Caco-2 (cell line): ENCODE measurements around the gene FBLN7. TPM values are rescaled to one million over a fixed set of nuclear protein-coding genes. Genes with fewer than 3 reads are reported as not detected.

Experiments used
- BruUV-seq: library from RNA; stranded (reverse); fragments of 400-500 nt; replicated peaks from 2 replicates; lab custom pipeline; 2021; lab: Mats Ljungman, UMichigan
- CTCF ChIA-PET: fragments of 300-600 bp; sonication (Branson Sonifier 250); formaldehyde crosslinking; loops from one replicate; lab custom pipeline; 2022; ENCODE audit warnings: antibody characterized with exemption; lab: Charles Lee
- POLR2A ChIA-PET: fragments of 300-600 bp; sonication (Branson Sonifier 250); formaldehyde crosslinking; loops from one replicate; lab custom pipeline; 2022; ENCODE audit warnings: antibody characterized with exemption; lab: Charles Lee
- DNase-seq, 2 experiments: peaks; one replicate each; pipeline versions ENCODE4 v3.0.0 to v3.0.0-alpha.2; 2020 to 2022
- H3K27me3 ChIP-seq: replicated peaks from 2 replicates; pipeline ENCODE4 v1.6.0; 2011; ENCODE audit warnings: low read length; ENCODE audit not compliant: control insufficient read depth, insufficient read depth
- H3K36me3 ChIP-seq: 2 replicates; pipeline ENCODE4 v1.5.1; 2011; ENCODE audit warnings: low read length; ENCODE audit not compliant: control insufficient read depth, insufficient read depth
- H3K4me1 ChIP-seq: fragments of 250-450 bp; sonication (Bioruptor Pico); 2 replicates; pipeline ENCODE4 v1.5.1; 2020; ENCODE audit warnings: mild to moderate bottlenecking
- H3K4me3 ChIP-seq: 2 replicates; pipeline ENCODE4 v1.5.1; 2011; ENCODE audit warnings: low read depth, mild to moderate bottlenecking, control low read depth, low read length
- H3K9me3 ChIP-seq: fragments of 250-450 bp; sonication (Bioruptor Pico); 2 replicates; pipeline ENCODE4 v1.5.1; 2020; ENCODE audit warnings: mild to moderate bottlenecking, moderate library complexity
- H3K27ac Mint-ChIP-seq: one replicate; pipeline ENCODE4 v1.8.0; 2022; ENCODE audit warnings: mixed read lengths; ENCODE audit not compliant: unreplicated experiment
- H3K27me3 Mint-ChIP-seq: one replicate; pipeline ENCODE4 v1.8.0; 2022; ENCODE audit warnings: mixed read lengths; ENCODE audit not compliant: insufficient read depth, unreplicated experiment
- H3K36me3 Mint-ChIP-seq: one replicate; pipeline ENCODE4 v1.8.0; 2022; ENCODE audit warnings: mild to moderate bottlenecking, mixed read lengths; ENCODE audit not compliant: insufficient read depth, unreplicated experiment
- H3K4me1 Mint-ChIP-seq: one replicate; pipeline ENCODE4 v1.8.0; 2022; ENCODE audit warnings: low read depth, mixed read lengths; ENCODE audit not compliant: unreplicated experiment
- H3K4me3 Mint-ChIP-seq: one replicate; pipeline ENCODE4 v1.8.0; 2022; ENCODE audit warnings: mild to moderate bottlenecking, moderate library complexity, mixed read lengths; ENCODE audit not compliant: unreplicated experiment
- H3K9me3 Mint-ChIP-seq: one replicate; pipeline ENCODE4 v1.8.0; 2022; ENCODE audit warnings: mixed read lengths; ENCODE audit not compliant: unreplicated experiment
- intact Hi-C: fragments of 100-400 bp; cut with micrococcal nuclease; formaldehyde crosslinking; loops from one replicate; pipeline ENCODE4 v1.10.0; 2022; ENCODE audit not compliant: unreplicated experiment
- total RNA-seq: library from RNA; stranded (reverse); gene quantifications from 2 replicates; pipeline ENCODE4 v1.2.3, GENCODE V29; 2022
- TF ChIP-seq, protein P1 (sequence below), 2 experiments: fragments of 200-600 bp in 1 of 2; IDR thresholded peaks; 1 replicate in 1 of 2; 2 replicates in 1 of 2; pipeline versions ENCODE4 v1.5.1 to v1.8.0; 2011 to 2022; ENCODE audit warnings: antibody characterized with exemption in 1 of 2, control low read depth in 1 of 2, inconsistent platforms in 1 of 2, low read depth in 1 of 2, low read length in 1 of 2, mild to moderate bottlenecking in 1 of 2, moderate library complexity in 1 of 2; ENCODE audit not compliant: insufficient read depth in 1 of 2, severe bottlenecking in 1 of 2, unreplicated experiment in 1 of 2

Gene FBLN7
- total RNA-seq, 1 experiment from 2014 or later: 0.59 TPM

DNA sequence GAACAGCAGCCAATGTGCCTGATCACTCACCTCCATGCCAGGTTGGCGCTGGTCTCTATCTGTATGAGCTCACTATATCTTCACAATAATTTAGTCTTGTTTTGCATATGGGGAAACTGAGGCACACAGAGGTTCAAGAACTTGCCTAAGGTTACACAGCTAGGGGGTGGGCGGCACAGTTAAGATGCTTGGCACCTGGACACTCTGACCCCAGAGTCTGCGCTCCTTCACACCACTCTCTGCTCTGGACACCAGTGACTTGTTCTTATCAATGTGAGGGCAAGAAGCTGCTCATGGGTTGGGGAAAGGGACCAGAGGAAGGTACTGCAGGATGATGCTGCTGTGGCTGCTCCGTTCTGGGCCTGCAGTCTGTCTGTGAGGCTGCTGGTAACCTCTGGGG, 27.1 kb downstream of the FBLN7 start:
- DNase-seq: no peak
- Histone ChIP-seq H3K4me1 (no peaks in the 10 kb centered on the region; the same call in 1 of the 2 replicates), H3K9me3 (no peaks in the 10 kb centered on the region), H3K4me3 (no peak overlapping the region), H3K36me3 (no peaks in the 10 kb centered on the region), H3K27me3 (no peaks in the 10 kb centered on the region)
- no TSS peak for BruUV-seq
- no peak overlapping the region for H3K4me3 Mint-ChIP-seq
- TF ChIP-seq, protein P1, sequence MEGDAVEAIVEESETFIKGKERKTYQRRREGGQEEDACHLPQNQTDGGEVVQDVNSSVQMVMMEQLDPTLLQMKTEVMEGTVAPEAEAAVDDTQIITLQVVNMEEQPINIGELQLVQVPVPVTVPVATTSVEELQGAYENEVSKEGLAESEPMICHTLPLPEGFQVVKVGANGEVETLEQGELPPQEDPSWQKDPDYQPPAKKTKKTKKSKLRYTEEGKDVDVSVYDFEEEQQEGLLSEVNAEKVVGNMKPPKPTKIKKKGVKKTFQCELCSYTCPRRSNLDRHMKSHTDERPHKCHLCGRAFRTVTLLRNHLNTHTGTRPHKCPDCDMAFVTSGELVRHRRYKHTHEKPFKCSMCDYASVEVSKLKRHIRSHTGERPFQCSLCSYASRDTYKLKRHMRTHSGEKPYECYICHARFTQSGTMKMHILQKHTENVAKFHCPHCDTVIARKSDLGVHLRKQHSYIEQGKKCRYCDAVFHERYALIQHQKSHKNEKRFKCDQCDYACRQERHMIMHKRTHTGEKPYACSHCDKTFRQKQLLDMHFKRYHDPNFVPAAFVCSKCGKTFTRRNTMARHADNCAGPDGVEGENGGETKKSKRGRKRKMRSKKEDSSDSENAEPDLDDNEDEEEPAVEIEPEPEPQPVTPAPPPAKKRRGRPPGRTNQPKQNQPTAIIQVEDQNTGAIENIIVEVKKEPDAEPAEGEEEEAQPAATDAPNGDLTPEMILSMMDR (IDR thresholded peaks at IDR 0.05; ENCODE audit: insufficient read depth in 1 of 2, low read depth in 1 of 2, low read length in 1 of 2, severe bottlenecking in 1 of 2, unreplicated experiment in 1 of 2): no peak
- no peaks in the 10 kb centered on the region for H3K36me3 Mint-ChIP-seq
- peaks cover 7% of the 10 kb centered on the region for H3K4me1 Mint-ChIP-seq
- peaks cover 2% of the 10 kb centered on the region for H3K27me3 Mint-ChIP-seq
- H3K9me3 Mint-ChIP-seq: no peaks in the 10 kb centered on the region
- POLR2A ChIA-PET: no interaction called here
- intact Hi-C loops: no loop called here
- CTCF ChIA-PET: interaction anchor here (0.6 kb wide), 1 partner anchor 268 kb away, joined by 5 read pairs; the partner anchor contains the start of gene RGPD8
- no peak overlapping the region for H3K27ac Mint-ChIP-seq

DNA sequence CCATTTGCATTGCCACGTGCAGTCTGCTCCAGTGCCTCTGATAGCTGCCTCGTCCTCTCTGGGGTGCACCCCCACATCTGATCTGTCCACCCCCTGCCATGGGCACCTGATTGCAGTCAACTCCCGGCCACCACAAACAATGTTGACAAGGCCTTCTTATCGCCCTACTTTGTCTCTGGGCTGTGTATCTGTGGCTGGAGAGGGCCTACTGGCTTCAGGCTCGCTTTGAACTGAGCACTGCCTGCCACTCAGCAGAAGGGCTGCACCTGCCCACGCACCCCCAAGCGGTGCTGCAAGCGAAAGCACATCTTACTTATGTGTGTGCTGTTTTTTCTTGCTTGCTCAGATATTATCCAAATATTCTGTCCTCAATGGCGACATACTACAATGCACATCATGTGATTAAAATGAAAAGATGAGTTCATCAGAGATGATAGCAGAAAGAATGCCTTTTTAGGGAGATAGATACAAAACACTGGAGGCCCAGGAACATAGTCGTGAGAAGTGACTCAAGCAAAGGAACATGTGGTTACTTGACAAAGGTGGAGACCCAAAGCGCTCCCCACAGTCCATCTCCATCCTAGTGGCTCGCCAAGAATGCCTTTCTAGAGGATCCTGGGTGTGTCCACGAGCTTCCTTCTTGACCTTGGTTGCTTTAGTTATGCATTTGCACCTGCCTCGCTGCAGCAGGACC, 28.8 kb downstream of the FBLN7 start:
- BruUV-seq: no TSS peak
- H3K4me3 ChIP-seq: no peak overlapping the region
- TF ChIP-seq, protein P1 (IDR thresholded peaks at IDR 0.05; ENCODE audit: insufficient read depth in 1 of 2, low read depth in 1 of 2, low read length in 1 of 2, severe bottlenecking in 1 of 2, unreplicated experiment in 1 of 2): no peak
- ChIA-PET CTCF (no interaction called here), POLR2A (no interaction called here)
- peaks cover 7% of the 10 kb centered on the region for H3K4me1 Mint-ChIP-seq
- no peaks in the 10 kb centered on the region for H3K9me3 ChIP-seq
- no peaks in the 10 kb centered on the region for H3K27me3 ChIP-seq
- H3K36me3 Mint-ChIP-seq: no peaks in the 10 kb centered on the region
- no peak for DNase-seq
- H3K27me3 Mint-ChIP-seq: peaks cover 2% of the 10 kb centered on the region
- no peak overlapping the region for H3K27ac Mint-ChIP-seq
- no peaks in the 10 kb centered on the region; the same call in 1 of the 2 replicates for H3K4me1 ChIP-seq
- H3K4me3 Mint-ChIP-seq: no peak overlapping the region
- H3K36me3 ChIP-seq: no peaks in the 10 kb centered on the region
- intact Hi-C loops: no loop called here
- H3K9me3 Mint-ChIP-seq: no peaks in the 10 kb centered on the region

DNA sequence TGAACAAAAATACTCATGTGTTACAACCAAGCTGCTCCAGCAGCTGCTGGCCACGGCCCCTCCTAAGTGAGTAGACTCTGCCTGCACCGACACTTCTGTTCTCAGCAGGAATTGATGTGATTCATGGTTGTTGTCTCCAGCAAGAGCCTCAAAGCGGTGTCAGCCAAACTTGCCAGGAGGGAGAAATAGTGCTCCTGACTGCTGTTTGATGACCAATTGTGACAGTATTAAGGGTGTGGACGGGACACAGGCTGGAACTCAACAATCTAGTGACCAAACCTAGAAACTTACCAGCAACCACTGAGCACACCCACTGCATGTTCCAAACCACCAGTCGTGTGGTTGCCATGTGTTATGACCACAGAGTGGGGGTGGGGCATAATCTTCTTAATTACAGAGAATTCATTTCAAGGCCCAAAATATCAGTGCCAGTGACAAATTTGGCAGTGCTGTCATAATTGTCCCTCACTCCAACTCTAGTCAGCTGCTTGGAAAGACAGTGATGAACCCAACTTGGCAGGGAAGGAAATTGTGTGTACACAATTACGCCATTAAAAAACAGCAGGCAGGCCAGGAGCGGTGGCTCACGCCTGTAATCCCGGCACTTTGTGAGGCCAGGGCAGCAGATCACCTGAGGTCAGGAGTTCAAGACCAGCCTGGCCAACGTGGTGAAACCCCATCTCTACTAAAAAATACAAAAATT, 30.4 kb downstream of the FBLN7 start:
- H3K9me3 ChIP-seq: no peaks in the 10 kb centered on the region
- H3K4me3 ChIP-seq: no peak overlapping the region
- no peaks in the 10 kb centered on the region for H3K27me3 ChIP-seq
- H3K36me3 ChIP-seq: no peaks in the 10 kb centered on the region
- no peak for DNase-seq
- intact Hi-C loops: no loop called here
- Mint-ChIP-seq H3K4me1 (peaks cover 7% of the 10 kb centered on the region), H3K36me3 (no peaks in the 10 kb centered on the region), H3K4me3 (no peak overlapping the region), H3K27ac (no peak overlapping the region), H3K27me3 (peaks cover 2% of the 10 kb centered on the region), H3K9me3 (no peaks in the 10 kb centered on the region)
- BruUV-seq: no TSS peak
- POLR2A ChIA-PET: no interaction called here
- CTCF ChIA-PET: no interaction called here
- no peaks in the 10 kb centered on the region; the same call in 1 of the 2 replicates for H3K4me1 ChIP-seq
- TF ChIP-seq, protein P1 (IDR thresholded peaks at IDR 0.05; ENCODE audit: insufficient read depth in 1 of 2, low read depth in 1 of 2, low read length in 1 of 2, severe bottlenecking in 1 of 2, unreplicated experiment in 1 of 2): no peak
